Inferior parietal cortex (tissue), 1 donor: ENCODE measurements around the gene IRF1.
"Not testable (repeated sequence)": the region's sequence is repeated elsewhere in the genome, so short reads cannot be mapped to it uniquely, and the experiment has no call there.

Source experiments
- DNase-seq: peaks from one replicate; pipeline ENCODE4 v3.0.0-alpha.2; 2016; ENCODE audit errors: extremely low spot score

IRF1 gene

DNA sequence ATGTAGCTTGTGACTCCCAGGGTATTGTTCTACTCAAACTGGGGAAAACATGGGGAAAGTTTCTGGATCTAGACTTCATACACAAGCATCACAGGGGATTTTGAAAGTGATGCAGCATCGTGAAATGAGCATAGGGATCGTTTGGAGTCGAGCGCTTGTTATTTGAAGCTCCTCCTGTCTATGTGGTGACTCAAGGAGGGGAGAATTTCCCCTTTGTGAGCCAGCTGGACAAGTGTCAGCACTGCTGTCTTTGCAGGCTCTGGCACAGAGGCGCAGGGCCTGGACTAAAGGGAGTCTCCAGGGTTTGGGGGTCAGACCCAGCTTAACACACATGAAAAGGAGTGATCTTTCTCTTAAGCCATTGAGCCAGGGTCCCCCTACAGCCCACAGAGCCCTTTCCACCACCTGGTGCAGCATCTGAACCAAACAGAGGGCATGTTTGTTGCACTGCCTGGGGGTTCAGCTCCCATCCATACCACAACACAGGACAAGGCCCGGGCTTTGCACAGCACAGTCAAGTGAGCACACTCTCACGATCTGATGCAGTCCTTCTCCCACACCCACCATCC, 51.0 kb downstream of the IRF1 start:
- no peak for DNase-seq

DNA sequence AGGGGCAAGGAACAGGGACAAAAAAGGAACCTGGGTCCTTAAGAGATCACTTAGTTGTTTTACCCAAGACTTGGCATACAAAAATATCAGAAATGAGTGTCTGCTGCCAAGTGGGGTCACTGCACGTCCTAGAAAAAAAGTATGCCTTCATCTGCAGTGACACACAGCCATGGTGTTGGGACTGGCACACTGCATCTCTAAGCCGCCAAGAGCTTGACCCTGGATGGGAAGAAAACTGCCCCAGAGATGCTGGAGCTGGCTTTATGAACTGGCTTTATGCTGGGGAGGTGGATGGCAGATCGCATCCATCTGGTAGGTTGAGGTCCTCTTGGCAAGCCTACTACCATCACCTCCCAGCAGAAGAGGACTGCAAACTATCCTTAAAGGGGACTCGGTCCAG, 51.7 kb downstream of the IRF1 start:
- no peak for DNase-seq

DNA sequence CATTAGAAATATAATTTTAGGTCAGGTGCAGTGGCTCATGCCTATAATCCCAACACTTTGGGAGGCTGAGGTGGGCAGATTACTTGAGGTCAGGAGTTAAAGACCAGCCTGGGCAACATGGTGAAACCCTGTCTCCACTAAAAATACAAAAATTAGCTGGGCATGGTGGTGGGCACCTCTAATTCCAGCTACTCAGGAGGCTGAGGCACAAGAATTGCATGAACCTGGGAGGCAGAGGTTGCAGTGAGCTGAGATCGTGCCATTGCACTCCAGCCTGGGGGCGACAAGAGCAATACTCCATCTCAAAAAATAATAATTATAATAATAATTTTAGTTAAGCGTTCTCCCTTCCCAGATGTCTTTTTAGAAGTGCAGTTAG, 52.3 kb downstream of the IRF1 start:
- DNase-seq, result not testable (repeated sequence)

- DNase-seq, result no peak
Observed at GRCh38 chr5:132437604-132438266, 52.8 kb downstream of the IRF1 start.

DNA sequence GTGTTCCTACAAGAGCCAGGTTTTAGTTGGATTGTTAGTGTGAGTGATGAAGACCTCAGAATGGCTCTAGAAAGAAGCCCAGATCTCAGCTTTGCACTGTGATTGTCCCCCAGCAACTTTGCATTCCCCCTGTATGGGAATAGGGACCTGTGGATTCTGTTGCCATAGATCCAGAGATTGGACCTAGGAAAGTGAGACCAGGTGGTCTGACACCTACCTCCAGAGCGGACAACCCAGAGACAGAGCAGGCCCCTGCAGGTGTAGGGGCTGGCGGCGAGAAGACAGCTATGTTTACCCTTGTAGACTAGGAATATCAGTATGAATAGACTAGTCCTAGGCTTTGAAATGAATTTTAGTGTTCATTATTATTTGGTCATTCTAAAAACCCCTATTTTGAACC, 53.6 kb downstream of the IRF1 start:
- DNase-seq, result no peak

DNA sequence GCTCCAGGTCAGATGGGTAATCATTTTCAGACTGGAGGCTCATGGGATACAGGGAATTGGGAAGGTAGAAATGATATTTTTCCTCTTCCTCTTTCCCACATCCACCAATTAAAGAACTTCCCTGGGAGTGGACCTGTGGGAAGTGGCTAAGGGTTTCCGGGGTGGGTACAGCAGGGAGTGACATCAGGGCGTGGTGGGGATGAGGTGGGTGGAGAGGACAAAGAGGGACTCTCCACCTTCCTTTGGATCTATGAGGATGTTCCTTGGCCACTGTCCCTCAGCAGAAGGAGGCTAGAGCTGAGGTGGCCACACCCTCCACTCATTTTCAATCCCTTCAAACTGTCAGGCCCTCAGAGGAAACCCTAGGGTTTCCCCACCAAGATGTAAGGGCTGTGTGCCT, 54.7 kb downstream of the IRF1 start:
- DNase-seq, result no peak

- no peak for DNase-seq
Observed at GRCh38 chr5:132435447-132435846, 55.1 kb downstream of the IRF1 start.

GRCh38 chr5:132434416-132435286, 55.9 kb downstream of the IRF1 start:
- DNase-seq, result no peak

GRCh38 chr5:132433141-132433540, 57.4 kb downstream of the IRF1 start:
- no peak for DNase-seq

GRCh38 chr5:132431632-132432031, 58.9 kb downstream of the IRF1 start:
- no peak for DNase-seq
